Nephron (organoid): Measurements from ENCODE around the gene GM2A.
A peak's percentile ranks its signal among the peaks of the same experiment; 100 is the strongest.

ENCODE experiments used
- H3K27ac Mint-ChIP-seq, 3 experiments: 2 replicates each; pipeline ENCODE4 v1.8.0; 2020; ENCODE audit warnings: mixed read lengths in 3 of 3, mild to moderate bottlenecking in 2 of 3, moderate library complexity in 1 of 3
- H3K27me3 Mint-ChIP-seq: 2 replicates; pipeline ENCODE4 v1.8.0; 2021; ENCODE audit warnings: low read depth, mild to moderate bottlenecking, moderate library complexity, mixed read lengths
- H3K36me3 Mint-ChIP-seq: 2 replicates; pipeline ENCODE4 v1.8.0; 2020; ENCODE audit warnings: low read depth, mixed read lengths
- H3K4me1 Mint-ChIP-seq: 2 replicates; pipeline ENCODE4 v1.8.0; 2020; ENCODE audit warnings: mixed read lengths
- H3K4me3 Mint-ChIP-seq, 3 experiments: 2 replicates each; pipeline ENCODE4 v1.8.0; 2020; ENCODE audit warnings: mild to moderate bottlenecking in 3 of 3, mixed read lengths in 3 of 3, moderate library complexity in 2 of 3
- H3K9me3 Mint-ChIP-seq: 2 replicates; pipeline ENCODE4 v1.8.0; 2020; ENCODE audit warnings: mixed read lengths
- TF ChIP-seq, protein P1 (sequence below), 3 experiments: fragments of 200-600 bp; sonication (generic); IDR thresholded peaks; one replicate each; pipeline ENCODE4 v1.5.0; 2021; ENCODE audit warnings: antibody characterized with exemption in 3 of 3; ENCODE audit not compliant: unreplicated experiment in 3 of 3

GM2A gene

DNA sequence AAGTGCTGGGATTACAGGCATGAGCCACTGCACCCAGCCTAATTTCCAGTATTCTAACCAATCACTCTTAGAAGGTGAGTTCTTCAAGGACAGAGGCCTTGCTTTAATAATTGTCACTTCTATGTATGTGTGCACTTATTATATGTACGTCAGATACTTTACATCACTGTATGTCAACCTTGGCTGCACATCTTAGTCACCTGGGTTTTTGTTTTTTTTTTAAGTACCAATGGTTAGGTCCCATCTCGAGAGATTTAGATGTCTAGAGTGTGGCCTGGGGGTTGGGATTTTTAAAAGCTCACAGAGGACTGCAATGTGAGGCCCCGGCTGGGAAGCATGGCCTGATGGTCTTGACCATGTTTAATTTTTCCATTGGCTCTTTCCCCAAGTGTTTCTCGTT is 9.9 kb upstream of the GM2A start:
- peaks cover 14% of the 10 kb centered on the region for H3K4me1 Mint-ChIP-seq
- H3K4me3 Mint-ChIP-seq, result no peak overlapping the region
- H3K27me3 Mint-ChIP-seq, result peaks cover 20% of the 10 kb centered on the region
- no peaks in the 10 kb centered on the region for H3K36me3 Mint-ChIP-seq
- H3K9me3 Mint-ChIP-seq, result peaks cover 3% of the 10 kb centered on the region
- TF ChIP-seq, protein P1, sequence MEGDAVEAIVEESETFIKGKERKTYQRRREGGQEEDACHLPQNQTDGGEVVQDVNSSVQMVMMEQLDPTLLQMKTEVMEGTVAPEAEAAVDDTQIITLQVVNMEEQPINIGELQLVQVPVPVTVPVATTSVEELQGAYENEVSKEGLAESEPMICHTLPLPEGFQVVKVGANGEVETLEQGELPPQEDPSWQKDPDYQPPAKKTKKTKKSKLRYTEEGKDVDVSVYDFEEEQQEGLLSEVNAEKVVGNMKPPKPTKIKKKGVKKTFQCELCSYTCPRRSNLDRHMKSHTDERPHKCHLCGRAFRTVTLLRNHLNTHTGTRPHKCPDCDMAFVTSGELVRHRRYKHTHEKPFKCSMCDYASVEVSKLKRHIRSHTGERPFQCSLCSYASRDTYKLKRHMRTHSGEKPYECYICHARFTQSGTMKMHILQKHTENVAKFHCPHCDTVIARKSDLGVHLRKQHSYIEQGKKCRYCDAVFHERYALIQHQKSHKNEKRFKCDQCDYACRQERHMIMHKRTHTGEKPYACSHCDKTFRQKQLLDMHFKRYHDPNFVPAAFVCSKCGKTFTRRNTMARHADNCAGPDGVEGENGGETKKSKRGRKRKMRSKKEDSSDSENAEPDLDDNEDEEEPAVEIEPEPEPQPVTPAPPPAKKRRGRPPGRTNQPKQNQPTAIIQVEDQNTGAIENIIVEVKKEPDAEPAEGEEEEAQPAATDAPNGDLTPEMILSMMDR (IDR thresholded peaks at IDR 0.05; ENCODE audit: unreplicated experiment in 3 of 3), result no peak
- no peak overlapping the region for H3K27ac Mint-ChIP-seq

DNA sequence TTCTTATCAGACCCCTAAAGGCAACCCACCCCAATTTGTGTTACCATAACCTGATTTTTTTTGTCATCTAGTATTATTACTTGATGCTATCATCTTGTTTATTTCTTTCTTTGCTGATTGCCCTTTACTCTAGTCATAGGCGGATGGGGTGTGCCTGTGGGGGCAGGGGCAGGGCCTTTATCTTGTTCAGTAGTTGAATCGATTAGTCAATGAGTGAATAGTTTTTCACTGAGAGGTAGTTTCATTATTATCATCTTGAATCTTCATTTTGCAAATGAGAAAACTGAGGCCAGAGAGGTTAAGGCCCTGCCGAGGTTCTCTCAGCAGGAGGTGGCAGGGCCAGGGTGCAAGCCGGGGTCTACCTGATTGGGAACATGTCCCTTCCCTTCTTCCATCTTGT is 9.4 kb upstream of the GM2A start:
- Mint-ChIP-seq H3K4me3 (no peak overlapping the region), H3K36me3 (no peaks in the 10 kb centered on the region), H3K27ac (no peak overlapping the region), H3K9me3 (peaks cover 3% of the 10 kb centered on the region), H3K4me1 (peaks cover 9% of the 10 kb centered on the region), H3K27me3 (peaks cover 16% of the 10 kb centered on the region)
- TF ChIP-seq, protein P1 (IDR thresholded peaks at IDR 0.05; ENCODE audit: unreplicated experiment in 3 of 3), result no peak

DNA sequence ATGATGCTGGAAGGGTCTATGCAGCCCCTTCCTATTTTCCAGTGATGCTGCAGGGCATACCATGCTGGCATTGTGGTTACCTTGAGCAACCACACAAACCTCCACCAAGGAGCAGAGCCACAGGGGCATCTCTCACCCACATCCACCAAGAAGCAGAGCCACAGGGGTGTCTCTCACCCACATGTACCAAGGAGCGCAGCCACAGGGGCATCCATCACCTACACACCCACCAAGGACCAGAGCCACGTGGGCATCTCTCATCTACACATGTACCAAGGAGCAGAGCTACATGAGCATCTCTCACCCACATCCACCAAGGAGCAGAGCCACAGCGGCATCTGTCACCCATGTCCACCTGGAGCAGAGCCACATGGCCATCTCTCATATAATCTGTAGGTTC is 8.8 kb upstream of the GM2A start:
- no peak overlapping the region for H3K4me3 Mint-ChIP-seq

DNA sequence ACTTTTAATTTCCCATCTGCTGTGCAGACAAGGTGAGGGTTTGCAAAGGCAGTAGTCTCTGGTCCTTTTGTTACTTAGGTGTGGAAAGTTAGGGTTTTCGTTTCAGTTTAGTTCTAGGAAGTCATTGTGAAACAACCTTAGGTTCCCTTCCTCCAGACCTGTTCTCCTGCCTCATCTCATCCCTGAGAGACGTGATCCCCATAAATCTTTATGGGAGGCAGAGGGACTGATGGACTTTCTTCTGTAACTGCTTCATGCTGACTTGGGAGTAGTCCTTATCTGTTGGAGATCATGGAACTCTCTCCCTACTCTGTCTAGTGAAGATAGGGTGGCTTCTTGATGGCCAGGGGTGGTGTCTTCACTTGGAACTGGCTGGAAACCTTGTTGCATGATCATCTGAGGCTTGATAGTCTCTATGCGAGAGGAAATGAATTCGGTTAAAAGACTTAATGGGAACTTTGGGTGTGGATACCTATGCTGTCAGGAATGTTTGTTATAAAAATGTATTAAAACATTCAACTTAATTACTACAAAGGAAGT is 7.2 kb upstream of the GM2A start:
- TF ChIP-seq, protein P1 (IDR thresholded peaks at IDR 0.05; ENCODE audit: unreplicated experiment in 3 of 3), result no peak
- H3K27ac Mint-ChIP-seq, result no peak overlapping the region
- no peaks in the 10 kb centered on the region for H3K4me1 Mint-ChIP-seq
- H3K27me3 Mint-ChIP-seq, result peaks cover 13% of the 10 kb centered on the region
- H3K4me3 Mint-ChIP-seq, result no peak overlapping the region
- H3K36me3 Mint-ChIP-seq, result no peaks in the 10 kb centered on the region
- H3K9me3 Mint-ChIP-seq, result no peaks in the 10 kb centered on the region

More for the DNA sequence above, 8.8 kb upstream of the GM2A start:
- H3K9me3 Mint-ChIP-seq, result peaks cover 3% of the 10 kb centered on the region
- peaks cover 3% of the 10 kb centered on the region for H3K4me1 Mint-ChIP-seq
- no peaks in the 10 kb centered on the region for H3K36me3 Mint-ChIP-seq
- H3K27ac Mint-ChIP-seq, result no peak overlapping the region
- TF ChIP-seq, protein P1 (IDR thresholded peaks at IDR 0.05; ENCODE audit: unreplicated experiment in 3 of 3), result no peak
- H3K27me3 Mint-ChIP-seq, result peaks cover 17% of the 10 kb centered on the region

DNA sequence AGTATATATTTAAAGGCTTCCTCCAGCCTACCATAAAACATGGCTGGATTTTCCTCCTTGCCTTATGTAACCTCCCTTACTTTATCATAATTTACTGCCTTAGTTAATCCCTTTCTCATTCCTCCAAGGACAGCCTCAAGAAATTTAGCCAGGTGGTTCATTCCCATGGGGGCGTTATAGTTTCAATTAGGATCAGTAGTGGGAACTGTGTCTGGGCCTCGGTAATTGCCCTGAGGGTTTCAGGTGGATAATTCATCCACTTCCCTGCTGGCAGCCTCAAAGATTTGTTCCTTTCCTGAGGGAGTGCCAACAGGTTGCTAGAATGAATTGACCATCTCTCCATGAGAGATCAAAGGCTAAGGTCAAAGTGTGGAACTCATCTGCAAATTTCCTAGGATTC is 4.3 kb upstream of the GM2A start:
- Mint-ChIP-seq H3K27me3 (peaks cover 8% of the 10 kb centered on the region), H3K4me3 (no peak overlapping the region), H3K4me1 (peaks cover 4% of the 10 kb centered on the region), H3K9me3 (no peaks in the 10 kb centered on the region), H3K27ac (no peak overlapping the region), H3K36me3 (no peaks in the 10 kb centered on the region)
- TF ChIP-seq, protein P1 (IDR thresholded peaks at IDR 0.05; ENCODE audit: unreplicated experiment in 3 of 3), result no peak

DNA sequence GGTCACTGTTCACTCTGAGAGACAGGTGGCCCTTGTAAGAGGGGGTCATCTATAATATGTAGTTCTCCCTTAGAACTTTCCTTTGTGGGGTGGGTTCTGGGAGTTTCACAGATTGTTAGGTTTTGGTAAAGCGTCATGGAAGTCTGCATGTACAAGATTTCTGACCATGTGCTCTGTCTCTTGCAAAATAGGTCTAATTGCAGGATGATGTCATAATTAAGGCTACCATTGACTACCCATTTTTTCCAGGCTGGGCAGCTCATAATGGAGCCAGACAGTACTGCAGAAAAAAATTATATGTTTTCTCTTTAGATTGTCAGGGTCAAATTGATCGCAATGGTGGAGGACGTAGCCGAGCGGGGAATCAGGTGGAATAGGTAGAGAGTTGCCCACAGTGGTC is 3.7 kb upstream of the GM2A start:
- Mint-ChIP-seq H3K36me3 (no peaks in the 10 kb centered on the region), H3K27me3 (peaks cover 8% of the 10 kb centered on the region), H3K27ac (no peak overlapping the region), H3K4me1 (peaks cover 8% of the 10 kb centered on the region), H3K4me3 (peak overlapping the region in 1 of 3 experiments; percentile 26), H3K9me3 (no peaks in the 10 kb centered on the region)
- TF ChIP-seq, protein P1 (IDR thresholded peaks at IDR 0.05; ENCODE audit: unreplicated experiment in 3 of 3), result no peak
